ENCODE results near the gene CCL2.
"Not testable (repeated sequence)": the region's sequence is repeated elsewhere in the genome, so short reads cannot be mapped to it uniquely, and the experiment has no call there.

CCL2 gene

DNA sequence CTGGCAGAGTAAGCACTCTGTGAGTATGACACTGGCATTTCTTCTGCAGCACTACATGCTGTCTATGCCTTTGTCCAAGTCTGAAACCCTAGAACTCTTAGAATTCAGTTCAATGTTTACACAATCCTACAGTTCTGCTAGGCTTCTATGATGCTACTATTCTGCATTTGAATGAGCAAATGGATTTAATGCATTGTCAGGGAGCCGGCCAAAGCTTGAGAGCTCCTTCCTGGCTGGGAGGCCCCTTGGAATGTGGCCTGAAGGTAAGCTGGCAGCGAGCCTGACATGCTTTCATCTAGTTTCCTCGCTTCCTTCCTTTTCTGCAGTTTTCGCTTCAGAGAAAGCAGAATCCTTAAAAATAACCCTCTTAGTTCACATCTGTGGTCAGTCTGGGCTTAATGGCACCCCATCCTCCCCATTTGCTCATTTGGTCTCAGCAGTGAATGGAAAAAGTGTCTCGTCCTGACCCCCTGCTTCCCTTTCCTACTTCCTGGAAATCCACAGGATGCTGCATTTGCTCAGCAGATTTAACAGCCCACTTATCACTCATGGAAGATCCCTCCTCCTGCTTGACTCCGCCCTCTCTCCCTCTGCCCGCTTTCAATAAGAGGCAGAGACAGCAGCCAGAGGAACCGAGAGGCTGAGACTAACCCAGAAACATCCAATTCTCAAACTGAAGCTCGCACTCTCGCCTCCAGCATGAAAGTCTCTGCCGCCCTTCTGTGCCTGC is at the start of gene CCL2:
Gene CCL2 (plus strand): TSS at position 635 of the 730 bp plus-strand sequence. CDS start 65 bp downstream, at position 700.
- DNase-seq: no peak

DNA sequence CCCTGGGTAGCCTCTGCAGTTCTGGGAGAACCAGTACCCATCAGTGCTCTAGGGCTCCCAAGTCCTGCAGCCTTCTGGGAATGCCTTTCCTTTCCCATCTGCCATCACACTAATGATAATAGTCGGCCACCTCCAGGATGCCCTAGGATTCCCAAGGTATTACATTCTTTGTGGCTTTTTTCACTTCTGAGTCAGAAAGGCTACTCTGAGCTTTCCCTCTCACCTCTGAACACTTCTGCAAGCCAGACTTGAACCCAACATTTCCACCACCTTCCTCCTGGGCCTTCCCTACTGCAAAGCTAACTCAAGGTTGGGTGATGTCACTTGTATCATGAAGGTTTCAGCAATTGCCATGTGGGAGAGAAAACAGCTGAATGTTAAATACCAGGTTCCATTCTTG is 49.7 kb upstream of the CCL2 start:
- DNase-seq: no peak

GRCh38 chr17:34206569-34206968 is 48.5 kb upstream of the CCL2 start:
- no peak for DNase-seq

- DNase-seq: no peak
Measured at GRCh38 chr17:34207572-34207971, 47.5 kb upstream of the CCL2 start.

DNA sequence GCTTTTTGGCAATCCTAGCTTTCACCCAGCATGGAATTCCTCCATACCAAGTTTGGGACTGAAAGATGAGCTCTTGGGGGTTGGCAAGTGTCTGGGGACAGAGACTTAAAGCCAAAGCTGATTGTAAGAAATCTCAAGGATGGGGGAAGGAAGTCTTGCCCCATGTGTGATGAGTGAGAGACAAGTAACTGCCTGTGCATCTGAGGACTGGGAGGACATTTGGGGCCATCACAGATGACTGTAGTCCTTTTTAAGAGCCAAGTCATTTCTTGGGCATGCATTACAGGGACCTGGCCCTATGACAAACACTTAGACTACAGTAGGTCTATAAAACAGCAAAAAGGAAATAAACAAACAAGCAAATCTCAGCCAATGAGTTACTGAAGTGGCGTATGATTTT is 36.3 kb upstream of the CCL2 start:
- no peak for DNase-seq

GRCh38 chr17:34219405-34219804 is 35.7 kb upstream of the CCL2 start:
- no peak for DNase-seq

DNA sequence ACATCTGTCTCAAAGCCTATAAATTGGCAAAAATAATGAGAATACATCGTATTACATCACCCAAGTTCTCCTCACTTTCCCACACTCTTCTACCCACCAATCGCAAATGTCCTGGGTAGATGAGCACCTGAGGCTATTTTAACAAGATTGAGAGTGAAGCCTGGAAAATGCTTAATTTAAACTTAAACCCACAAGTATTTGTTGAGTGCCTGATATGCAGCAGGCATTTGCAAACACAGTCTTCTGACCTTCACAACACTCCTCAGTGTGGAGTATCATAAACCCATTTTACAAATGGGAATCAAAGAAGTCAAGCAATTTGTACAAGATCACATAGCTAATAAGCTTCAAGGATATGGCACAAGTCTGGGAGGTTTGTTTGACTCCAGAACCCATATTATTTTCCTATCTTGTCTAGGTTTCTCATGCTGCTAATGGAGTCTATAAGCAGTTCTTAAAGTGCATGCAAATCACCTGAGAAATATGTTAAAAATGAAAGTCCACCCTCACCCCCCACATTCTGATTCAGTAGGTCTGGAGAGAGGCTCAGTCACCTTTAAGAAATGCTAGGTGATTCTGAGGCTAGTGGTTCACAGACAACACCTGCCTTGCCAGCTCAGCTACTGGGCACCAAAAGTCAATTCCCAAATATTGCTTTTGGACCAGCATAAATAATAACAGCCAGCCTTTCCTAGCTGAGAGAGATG is 34.9 kb upstream of the CCL2 start:
- DNase-seq: no peak

GRCh38 chr17:34220752-34221395 is 34.2 kb upstream of the CCL2 start:
- no peak for DNase-seq

- DNase-seq: no peak
Measured at GRCh38 chr17:34221411-34221810, 33.7 kb upstream of the CCL2 start.

- no peak for DNase-seq
Measured at GRCh38 chr17:34222722-34223497, 32.2 kb upstream of the CCL2 start.

GRCh38 chr17:34225046-34225445 is 30.0 kb upstream of the CCL2 start:
- no peak for DNase-seq

GRCh38 chr17:34226011-34226743 is 28.9 kb upstream of the CCL2 start:
- DNase-seq: no peak

DNA sequence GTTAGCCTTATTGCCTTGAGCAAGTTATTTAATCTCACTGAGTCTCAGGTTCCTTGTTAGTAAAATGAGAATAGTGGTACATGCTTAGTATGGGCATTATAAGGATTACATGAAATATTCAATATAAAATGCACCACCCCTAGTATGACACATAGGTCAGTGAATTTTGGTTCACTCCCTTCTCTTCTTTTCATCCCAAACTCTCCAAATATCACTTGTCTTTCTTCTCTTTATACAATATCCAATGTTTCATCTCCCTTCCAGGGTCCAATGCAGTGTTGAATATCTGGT is 28.4 kb upstream of the CCL2 start:
- DNase-seq: no peak

GRCh38 chr17:34227293-34227692 is 27.8 kb upstream of the CCL2 start:
- DNase-seq: not testable (repeated sequence)

DNA sequence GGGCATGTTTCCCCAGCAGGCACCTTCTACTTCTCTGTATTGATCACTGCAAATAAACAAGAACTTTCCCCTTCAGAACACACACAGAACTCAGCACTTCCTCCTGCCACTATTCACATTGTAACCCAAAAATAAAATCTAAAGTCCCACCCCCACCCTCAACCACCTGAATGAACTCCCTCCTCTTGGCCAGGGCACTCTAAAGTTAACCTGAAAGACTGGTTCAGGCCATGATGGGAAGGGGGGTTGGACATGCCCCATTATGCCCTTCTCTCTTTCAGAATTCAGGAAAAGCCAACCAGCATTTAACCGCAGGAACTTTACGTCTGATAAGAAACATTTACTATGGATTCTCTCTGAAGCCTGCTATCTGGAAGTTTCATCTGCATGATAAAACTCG is 27.4 kb upstream of the CCL2 start:
- no peak for DNase-seq

DNA sequence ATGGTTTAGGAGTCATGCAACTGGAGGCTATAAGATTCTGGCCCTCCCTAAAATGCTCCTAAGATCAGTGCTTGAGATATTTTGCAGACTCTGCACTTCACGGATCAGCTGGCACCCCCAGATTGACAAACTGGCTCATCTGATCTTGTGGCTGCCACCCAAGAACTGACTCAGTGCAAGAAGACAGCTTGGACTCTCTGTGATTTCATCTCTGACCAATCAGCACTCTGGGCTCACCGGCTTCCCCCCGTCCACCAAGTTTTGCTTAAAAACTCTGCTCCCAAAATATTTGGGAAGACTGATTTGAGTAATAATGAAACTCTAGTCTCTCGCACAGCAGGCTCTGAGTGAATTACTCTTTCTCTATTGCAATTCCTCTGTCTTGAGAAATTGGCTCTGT is 26.3 kb upstream of the CCL2 start:
- no peak for DNase-seq

DNA sequence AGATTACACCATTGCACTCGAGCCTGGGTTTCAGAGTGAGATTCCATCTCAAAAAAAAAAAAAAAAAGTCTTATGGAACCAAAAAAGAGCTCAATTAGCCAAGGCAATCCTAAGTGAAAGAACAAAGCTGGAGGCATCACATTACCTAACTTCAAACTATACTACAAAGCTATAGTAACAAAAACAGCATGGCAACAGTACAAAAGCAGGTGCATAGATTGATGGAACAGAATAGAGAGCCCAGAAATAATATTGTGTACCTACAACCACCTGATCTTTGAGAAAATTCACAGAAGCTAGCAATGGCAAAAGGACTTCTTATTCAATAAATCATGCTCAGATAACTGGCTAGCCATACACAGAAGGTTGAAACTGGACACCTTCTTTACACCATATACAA is 24.7 kb upstream of the CCL2 start:
- DNase-seq: no peak

GRCh38 chr17:34234616-34235015 is 20.5 kb upstream of the CCL2 start:
- DNase-seq: no peak

DNA sequence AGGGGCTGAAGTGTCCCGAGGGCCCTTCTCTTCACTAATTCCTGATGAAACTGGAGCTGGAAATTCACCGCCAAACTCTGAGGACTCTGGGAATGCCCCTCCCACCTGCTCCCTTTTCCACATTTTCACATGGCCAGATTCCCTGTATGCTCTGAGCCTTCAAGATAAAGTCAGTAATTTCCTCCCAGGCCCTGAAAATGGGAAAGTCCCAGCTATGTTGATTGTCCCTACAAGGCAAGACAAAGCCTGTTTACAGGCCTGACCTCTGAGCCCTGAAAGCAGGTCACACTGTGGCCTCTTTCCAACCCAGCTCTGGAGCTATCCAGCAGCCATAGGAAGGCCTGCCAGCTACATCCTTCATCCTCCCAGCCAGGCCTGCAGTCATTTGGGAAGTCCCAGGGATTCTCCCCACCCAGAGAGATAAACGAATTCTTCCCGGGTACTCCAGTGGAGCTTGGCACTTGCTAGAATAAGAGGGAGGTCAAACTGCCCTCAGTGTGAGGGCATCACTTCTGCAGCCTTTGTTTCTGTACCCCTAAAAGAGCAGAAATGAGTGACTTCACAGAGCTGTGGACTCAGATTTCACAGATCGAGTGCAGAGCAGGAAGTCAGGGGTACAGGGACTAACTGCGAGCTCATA is 19.6 kb upstream of the CCL2 start:
- no peak for DNase-seq

- no peak for DNase-seq
Measured at GRCh38 chr17:34236281-34236892, 18.7 kb upstream of the CCL2 start.

DNA sequence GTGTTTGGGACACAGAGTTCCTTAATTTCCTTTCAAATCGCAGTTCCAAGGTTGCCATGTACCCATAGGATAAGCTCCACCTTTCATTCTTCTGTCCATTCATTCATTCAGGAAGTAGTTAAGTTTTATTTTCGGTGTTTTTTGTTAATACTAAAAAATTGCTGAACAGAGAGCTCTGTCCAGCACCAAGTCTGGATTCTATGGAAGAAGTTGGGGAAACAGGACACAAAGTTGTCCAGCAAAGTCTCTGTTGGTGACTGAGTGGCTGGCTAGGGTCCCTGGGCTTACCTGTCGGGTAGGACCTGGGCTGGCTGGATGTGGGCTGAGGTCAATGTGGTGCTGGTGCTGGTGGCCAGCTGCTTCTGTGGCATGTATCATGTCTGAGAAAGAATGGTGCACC is 17.6 kb upstream of the CCL2 start:
- DNase-seq: no peak

DNA sequence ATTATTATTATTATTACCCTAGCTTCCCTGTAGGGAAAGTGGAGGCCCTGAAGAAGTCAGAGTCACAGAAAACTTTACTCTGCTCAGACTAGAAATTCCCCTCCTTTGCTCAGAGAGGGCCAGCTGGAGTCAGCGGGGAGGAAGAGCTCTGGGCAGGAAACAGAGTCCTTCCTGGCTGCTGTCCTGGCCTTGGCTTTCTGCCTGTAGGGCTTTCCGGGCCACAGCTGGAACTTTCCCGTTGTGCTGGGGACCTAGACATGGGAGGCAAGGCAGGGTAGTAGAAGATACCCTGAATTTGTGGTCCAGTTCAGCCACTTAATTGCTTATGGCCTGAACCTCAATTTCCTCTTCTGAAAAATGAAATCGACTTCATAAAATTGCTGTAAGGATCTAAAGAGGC is 14.0 kb upstream of the CCL2 start:
- no peak for DNase-seq

All from CD4-positive, alpha-beta T cell treated with Interleukin-1 beta for 1 hour (primary cell).